GM12891 (cell line): ENCODE measurements around the gene USP46.

Source experiments
- POLR2A ChIP-seq: IDR thresholded peaks from 2 replicates; pipeline ENCODE4 v1.6.1; 2011; ENCODE audit warnings: low read depth, low read length, control low read depth
- POLR2AphosphoS5 ChIP-seq: IDR thresholded peaks from 2 replicates; pipeline ENCODE4 v1.6.1; 2011; ENCODE audit warnings: low read depth, low read length, control low read depth
- SPI1 ChIP-seq: IDR thresholded peaks from 2 replicates; pipeline ENCODE4 v1.6.1; 2011; ENCODE audit warnings: low read depth, low read length, control low read depth
- TAF1 ChIP-seq: IDR thresholded peaks from 2 replicates; pipeline ENCODE4 v1.6.1; 2011; ENCODE audit warnings: low read depth, low read length, control low read depth

DNA sequence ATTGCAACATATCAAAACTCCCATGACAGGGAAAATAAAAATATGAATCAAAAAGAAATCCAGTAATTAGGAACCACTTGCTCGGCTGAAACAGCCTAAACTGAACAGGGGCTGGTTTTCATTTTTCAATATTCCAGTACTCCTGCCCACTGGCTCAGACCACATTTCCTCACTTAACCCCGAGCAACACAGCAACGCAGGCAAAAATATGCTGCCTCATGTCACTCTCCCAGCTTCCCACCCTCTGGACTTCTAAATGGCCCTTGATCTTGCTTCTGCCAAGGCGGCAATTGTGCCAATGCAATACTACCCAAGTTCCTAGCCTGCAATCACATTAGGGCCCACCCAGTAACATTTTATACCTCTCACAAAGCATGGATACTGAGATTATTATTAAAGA lies 30.6 kb downstream of the USP46 start:
- TF ChIP-seq POLR2AphosphoS5 (no peak), POLR2A (no peak), SPI1 (no peak), TAF1 (no peak)
